ENCODE results near the gene DNAJC11.

DNAJC11 gene

GRCh38 chr1:6590046-6590445 lies 111.6 kb downstream of the DNAJC11 start:
- Histone ChIP-seq H3K4me2 (ENCODE audit: low read depth, low read length) (no peak overlapping the region), H3K4me3 (ENCODE audit: low read length) (no peak overlapping the region), H3K9me3 (replicated peaks; ENCODE audit: insufficient read depth, low read length) (no peaks in the 10 kb centered on the region), H3F3A (ENCODE audit: insufficient read depth, low read length) (no peaks in the 10 kb centered on the region; the same call in 1 of the 2 replicates), H3K9me2 (replicated peaks; ENCODE audit: insufficient read depth, low read length) (no peaks in the 10 kb centered on the region), H3K27me3 (replicated peaks; ENCODE audit: insufficient read depth, low read length) (no peaks in the 10 kb centered on the region), H3K9ac (ENCODE audit: low read length) (no peak overlapping the region), H4K20me1 (ENCODE audit: insufficient read depth, low read length) (no peaks in the 10 kb centered on the region), H3K27ac (ENCODE audit: low read length) (no peak overlapping the region), H2AFZ (ENCODE audit: low read length) (no peak overlapping the region), H3K36me3 (replicated peaks; ENCODE audit: insufficient read depth, low read length) (0 out of 2 replicates have a peak, but pooled peaks cover under 1% of the 10 kb centered on the region), H3K4me1 (ENCODE audit: low read length) (no peaks in the 10 kb centered on the region), H3K79me2 (ENCODE audit: low read length) (peaks cover 18% of the 10 kb centered on the region)
- TF ChIP-seq EZH2 (optimal IDR thresholded peaks at IDR 0.05; ENCODE audit: low read depth, low read length) (no peak), CTCF (IDR thresholded peaks at IDR 0.05; ENCODE audit: low read length) (no peak), EZH2phosphoT487 (IDR thresholded peaks at IDR 0.05; ENCODE audit: low read length) (no peak)
- no peak for DNase-seq

- no peak overlapping the region for H3K27ac ChIP-seq (ENCODE audit: low read length)
- H3F3A ChIP-seq (ENCODE audit: insufficient read depth, low read length), result no peaks in the 10 kb centered on the region; the same call in 1 of the 2 replicates
- no peak for DNase-seq
- peaks cover 18% of the 10 kb centered on the region for H3K79me2 ChIP-seq (ENCODE audit: low read length)
- no peaks in the 10 kb centered on the region for H3K27me3 ChIP-seq (replicated peaks; ENCODE audit: insufficient read depth, low read length)
- H3K9ac ChIP-seq (ENCODE audit: low read length), result no peak overlapping the region
- TF ChIP-seq EZH2phosphoT487 (IDR thresholded peaks at IDR 0.05; ENCODE audit: low read length) (no peak), CTCF (IDR thresholded peaks at IDR 0.05; ENCODE audit: low read length) (no peak), EZH2 (optimal IDR thresholded peaks at IDR 0.05; ENCODE audit: low read depth, low read length) (no peak)
- H4K20me1 ChIP-seq (ENCODE audit: insufficient read depth, low read length), result no peaks in the 10 kb centered on the region
- no peaks in the 10 kb centered on the region for H3K4me1 ChIP-seq (ENCODE audit: low read length)
- no peak overlapping the region for H3K4me2 ChIP-seq (ENCODE audit: low read depth, low read length)
- H3K9me3 ChIP-seq (replicated peaks; ENCODE audit: insufficient read depth, low read length), result no peaks in the 10 kb centered on the region
- no peak overlapping the region for H2AFZ ChIP-seq (ENCODE audit: low read length)
- no peaks in the 10 kb centered on the region for H3K36me3 ChIP-seq (replicated peaks; ENCODE audit: insufficient read depth, low read length)
- no peak overlapping the region for H3K4me3 ChIP-seq (ENCODE audit: low read length)
- no peaks in the 10 kb centered on the region for H3K9me2 ChIP-seq (replicated peaks; ENCODE audit: insufficient read depth, low read length)
Measured at GRCh38 chr1:6588893-6589520, 112.6 kb downstream of the DNAJC11 start.

- DNase-seq, result no peak
- Histone ChIP-seq H3K9ac (ENCODE audit: low read length) (no peak overlapping the region), H3K4me1 (ENCODE audit: low read length) (no peaks in the 10 kb centered on the region), H3K79me2 (ENCODE audit: low read length) (peaks cover 14% of the 10 kb centered on the region), H3K27ac (ENCODE audit: low read length) (no peak overlapping the region), H3K36me3 (replicated peaks; ENCODE audit: insufficient read depth, low read length) (no peaks in the 10 kb centered on the region), H3K9me2 (replicated peaks; ENCODE audit: insufficient read depth, low read length) (no peaks in the 10 kb centered on the region), H3K27me3 (replicated peaks; ENCODE audit: insufficient read depth, low read length) (no peaks in the 10 kb centered on the region), H3K4me3 (ENCODE audit: low read length) (no peak overlapping the region), H4K20me1 (ENCODE audit: insufficient read depth, low read length) (no peaks in the 10 kb centered on the region), H3F3A (ENCODE audit: insufficient read depth, low read length) (no peaks in the 10 kb centered on the region; the same call in 1 of the 2 replicates), H3K4me2 (ENCODE audit: low read depth, low read length) (no peak overlapping the region), H2AFZ (ENCODE audit: low read length) (no peak overlapping the region), H3K9me3 (replicated peaks; ENCODE audit: insufficient read depth, low read length) (no peaks in the 10 kb centered on the region)
- TF ChIP-seq EZH2phosphoT487 (IDR thresholded peaks at IDR 0.05; ENCODE audit: low read length) (no peak), CTCF (IDR thresholded peaks at IDR 0.05; ENCODE audit: low read length) (no peak), EZH2 (optimal IDR thresholded peaks at IDR 0.05; ENCODE audit: low read depth, low read length) (no peak)
Measured at GRCh38 chr1:6588128-6588892, 113.3 kb downstream of the DNAJC11 start.

All from MM.1S (cell line).